ENCODE data around the gene C4orf50.
"Not testable (repeated sequence)": the region's sequence is repeated elsewhere in the genome, so short reads cannot be mapped to it uniquely, and the experiment has no call there.

C4orf50 gene

GRCh38 chr4:6012200-6012599 is 6.0 kb downstream of the C4orf50 start:
- DNase-seq, result no peak

- no peak for DNase-seq
Observed at GRCh38 chr4:6011686-6012085, 6.5 kb downstream of the C4orf50 start.

- DNase-seq, result no peak
Observed at GRCh38 chr4:6011271-6011671, 7.0 kb downstream of the C4orf50 start.

GRCh38 chr4:6010789-6011188 is 7.4 kb downstream of the C4orf50 start:
- no peak for DNase-seq

- no peak for DNase-seq
Observed at GRCh38 chr4:6009452-6009851, 8.8 kb downstream of the C4orf50 start.

- DNase-seq, result no peak
Observed at GRCh38 chr4:6008766-6009385, 9.4 kb downstream of the C4orf50 start.

GRCh38 chr4:6008092-6008551 is 10.1 kb downstream of the C4orf50 start:
- DNase-seq, result no peak

GRCh38 chr4:6005175-6005574 is 13.1 kb downstream of the C4orf50 start:
- no peak for DNase-seq

- not testable (repeated sequence) for DNase-seq
Observed at GRCh38 chr4:6003485-6003884, 14.7 kb downstream of the C4orf50 start.

GRCh38 chr4:6002926-6003325 is 15.3 kb downstream of the C4orf50 start:
- no peak for DNase-seq

GRCh38 chr4:6002492-6002833 is 15.8 kb downstream of the C4orf50 start:
- no peak for DNase-seq

- no peak for DNase-seq
Observed at GRCh38 chr4:6001680-6002491, 16.3 kb downstream of the C4orf50 start.

GRCh38 chr4:5999830-6000365 is 18.3 kb downstream of the C4orf50 start:
- no peak for DNase-seq

GRCh38 chr4:5999356-5999755 is 18.9 kb downstream of the C4orf50 start:
- no peak for DNase-seq

- DNase-seq, result peak; percentile 38
Observed at GRCh38 chr4:5998333-5998936, 19.8 kb downstream of the C4orf50 start.

- DNase-seq, result no peak
Observed at GRCh38 chr4:5996641-5997040, 21.6 kb downstream of the C4orf50 start.

- DNase-seq, result no peak
Observed at GRCh38 chr4:5995901-5996623, 22.2 kb downstream of the C4orf50 start.

- DNase-seq, result no peak
Observed at GRCh38 chr4:5993876-5994811, 24.1 kb downstream of the C4orf50 start.

- DNase-seq, result not testable (repeated sequence)
Observed at GRCh38 chr4:5993346-5993745, 24.9 kb downstream of the C4orf50 start.

GRCh38 chr4:5992828-5993321 is 25.4 kb downstream of the C4orf50 start:
- DNase-seq, result peak; percentile 77

- DNase-seq, result no peak
Observed at GRCh38 chr4:5992171-5992827, 25.9 kb downstream of the C4orf50 start.

All from NCI-H1436 (cell line).